HG02763 (cell line): ENCODE measurements around the gene CNOT11.
"Not testable (repeated sequence)": the region's sequence is repeated elsewhere in the genome, so short reads cannot be mapped to it uniquely, and the experiment has no call there.

Experiments
- ATAC-seq: cut with Tn5 transposase; IDR thresholded peaks from one replicate; pipeline ENCODE4 v1.9.1; 2021; ENCODE audit warnings: mild to moderate bottlenecking, moderate library complexity; ENCODE audit not compliant: unreplicated experiment

The CNOT11 gene

GRCh38 chr2:101307950-101308431 lies 55.3 kb downstream of the CNOT11 start:
- peak; percentile 10 for ATAC-seq

GRCh38 chr2:101308432-101309210 lies 55.9 kb downstream of the CNOT11 start, which contains the start of gene RNF149:
TSS of gene RNF149 (minus strand) at chr2:101308701. CDS start at chr2:101308588, 113 bp downstream.
- peak; percentile 52 for ATAC-seq

GRCh38 chr2:101310090-101310833 lies 57.6 kb downstream of the CNOT11 start:
- no peak for ATAC-seq

GRCh38 chr2:101310834-101311695 lies 58.4 kb downstream of the CNOT11 start:
- ATAC-seq, result no peak

DNA sequence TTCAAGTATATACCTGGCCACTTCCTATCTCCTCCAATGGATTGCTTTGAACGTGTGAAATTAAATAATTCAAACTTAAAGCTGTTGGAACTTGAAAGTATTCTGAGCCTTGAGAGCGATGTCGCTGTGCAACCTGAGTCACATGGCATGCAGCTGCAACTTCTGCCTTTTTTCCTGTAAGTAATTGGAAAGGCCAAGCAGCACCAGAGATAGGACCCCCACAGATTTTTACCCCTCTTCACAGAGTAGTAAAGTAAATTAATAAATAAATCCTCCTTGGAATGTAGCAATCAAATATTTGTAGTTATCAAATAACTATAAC lies 59.0 kb downstream of the CNOT11 start:
- ATAC-seq, result no peak

DNA sequence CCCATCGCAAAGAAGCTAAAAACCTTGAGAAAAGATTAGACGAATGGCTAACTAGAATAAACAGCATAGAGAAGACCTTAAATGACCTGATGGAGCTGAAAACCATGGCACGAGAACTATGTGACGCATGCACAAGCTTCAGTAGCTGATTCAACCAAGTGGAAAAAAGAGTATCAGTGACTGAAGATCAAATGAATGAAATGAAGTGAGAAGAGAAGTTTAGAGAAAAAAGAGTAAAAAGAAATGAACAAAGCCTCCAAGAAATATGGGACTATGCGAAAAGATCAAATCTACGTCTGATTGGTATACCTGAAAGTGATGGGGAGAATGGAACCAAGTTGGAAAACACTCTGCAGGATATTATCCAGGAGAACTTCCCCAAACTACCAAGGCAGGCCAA lies 63.9 kb downstream of the CNOT11 start:
- ATAC-seq, result not testable (repeated sequence)
